K562 (cell line): Measurements from ENCODE around the gene ITPK1. TPM values are rescaled to one million over a fixed set of nuclear protein-coding genes. Genes with fewer than 3 reads are reported as not detected.
A peak's percentile ranks its signal among the peaks of the same experiment; 100 is the strongest.

Experiments
- ATAC-seq: fragments of 200-7000 bp; cut with Tn5 transposase; 3 replicates; pipeline ENCODE4 v1.9.1; 2020; ENCODE audit warnings: moderate library complexity
- BruUV-seq: library from RNA; stranded (reverse); fragments of 400-500 nt; replicated peaks from 2 replicates; lab custom pipeline; 2021; lab: Mats Ljungman, UMichigan
- CTCF ChIA-PET: fragments of 300-600 bp; formaldehyde crosslinking; extraction: SDS; loops from one replicate; lab custom pipeline; 2021; ENCODE audit warnings: low intra/inter-chr PET ratio; lab: Yijun Ruan, JAX
- POLR2A ChIA-PET: fragments of 300-600, 350-650 bp; sonication (Branson Sonifier 250); formaldehyde crosslinking; extraction: SDS; loops from one replicate; lab custom pipeline; 2021; ENCODE audit warnings: antibody characterized with exemption, inconsistent platforms; lab: Yijun Ruan, JAX
- DNase-seq, 4 experiments: peaks; one replicate each; pipeline versions ENCODE4 v3.0.0 to v3.0.0-alpha.2; 2011 to 2018; ENCODE audit warnings: low spot score in 3 of 4, mixed read lengths in 3 of 4; ENCODE audit errors: extremely low read depth in 1 of 4
- FAIRE-seq: peaks from 2 replicates; lab custom pipeline; 2011; peaks lifted over from hg19 to GRCh38; lab: Jason Lieb, UNC
- H2AFZ ChIP-seq: 2 replicates; pipeline ENCODE4 v1.6.0; 2011; ENCODE audit warnings: low read depth, low read length, control low read depth, inconsistent platforms
- H3K27ac ChIP-seq: fragments of 200-600 bp; 3 replicates; pipeline ENCODE4 v1.8.0; 2011; ENCODE audit warnings: low read depth, mild to moderate bottlenecking, control low read depth, inconsistent platforms, low read length, moderate library complexity, mixed read lengths; ENCODE audit errors: extremely low read depth
- H3K27me3 ChIP-seq, 2 experiments: fragments of 300-600 bp in 1 of 2; 2 replicates in 1 of 2; 3 replicates in 1 of 2; pipeline versions ENCODE4 v1.6.0 to v1.8.0; 2011; ENCODE audit warnings: inconsistent platforms in 2 of 2, low read length in 2 of 2, mild to moderate bottlenecking in 1 of 2, mixed read lengths in 1 of 2, moderate library complexity in 1 of 2; ENCODE audit not compliant: control insufficient read depth in 2 of 2, insufficient read depth in 2 of 2
- H3K36me3 ChIP-seq: fragments of 300-600 bp; 3 replicates; pipeline ENCODE4 v1.8.0; 2011; ENCODE audit warnings: mild to moderate bottlenecking, low read length, inconsistent platforms; ENCODE audit not compliant: control insufficient read depth, insufficient read depth
- H3K4me1 ChIP-seq, 2 experiments: fragments of 200-600 bp in 1 of 2; replicated peaks in 1 of 2; 2 replicates in 1 of 2; 3 replicates in 1 of 2; pipeline versions ENCODE4 v1.5.1 to v1.8.0; 2011; ENCODE audit warnings: inconsistent platforms in 2 of 2, low read length in 2 of 2, mild to moderate bottlenecking in 1 of 2, mixed read lengths in 1 of 2, moderate library complexity in 1 of 2; ENCODE audit not compliant: control insufficient read depth in 2 of 2, insufficient read depth in 2 of 2
- H3K4me2 ChIP-seq: 2 replicates; pipeline ENCODE4 v1.6.1; 2011; ENCODE audit warnings: low read length, control low read depth, inconsistent platforms, mixed read lengths; ENCODE audit not compliant: insufficient read depth
- H3K4me3 ChIP-seq: fragments of 200-600 bp; sonication (generic), shearing (Covaris generic); 2 replicates; pipeline ENCODE4 v1.5.1; 2016; ENCODE audit warnings: control low read depth, inconsistent platforms
- H3K79me2 ChIP-seq: fragments of 200-600 bp; 3 replicates; pipeline ENCODE4 v1.8.0; 2011; ENCODE audit warnings: low read length, inconsistent platforms; ENCODE audit not compliant: control insufficient read depth, insufficient read depth
- H3K9ac ChIP-seq, 2 experiments: 2 replicates each; pipeline versions ENCODE4 v1.6.0 to v1.6.1; 2011; ENCODE audit warnings: low read depth in 2 of 2, low read length in 2 of 2, control low read depth in 1 of 2, inconsistent platforms in 1 of 2, mild to moderate bottlenecking in 1 of 2, mixed read lengths in 1 of 2; ENCODE audit not compliant: insufficient read depth in 1 of 2
- H3K9me1 ChIP-seq: one replicate; pipeline ENCODE4 v1.6.0; 2011; ENCODE audit warnings: inconsistent platforms, mild to moderate bottlenecking, low read length, moderate library complexity; ENCODE audit not compliant: control insufficient read depth, insufficient read depth
- H3K9me3 ChIP-seq: replicated peaks from 2 replicates; pipeline ENCODE4 v1.5.1; 2011; ENCODE audit warnings: low read depth, low read length, inconsistent platforms; ENCODE audit not compliant: control insufficient read depth, insufficient read depth
- H4K20me1 ChIP-seq: replicated peaks from 2 replicates; pipeline ENCODE4 v1.6.1; 2011; ENCODE audit warnings: low read length, inconsistent platforms, mixed read lengths; ENCODE audit not compliant: control insufficient read depth, insufficient read depth
- JUN ChIP-seq, 2 experiments: sonication (generic) in 1 of 2; formaldehyde crosslinking in 1 of 2; IDR thresholded peaks; 2 replicates each; pipeline versions ENCODE4 v1.6.1 to v1.8.0; 2012 to 2022; ENCODE audit warnings: borderline replicate concordance in 2 of 2, mild to moderate bottlenecking in 2 of 2, improper control_type of control experiment in 1 of 2, low read depth in 1 of 2, low read length in 1 of 2, missing genetic modification reagents in 1 of 2
- KDM1A ChIP-seq, 2 experiments: fragments of 450-650 bp; IDR thresholded peaks; 2 replicates each; pipeline ENCODE4 v1.6.1; 2016; ENCODE audit warnings: mild to moderate bottlenecking in 2 of 2
- RBM25 ChIP-seq: fragments of 200-400 bp; formaldehyde crosslinking; IDR thresholded peaks from 2 replicates; pipeline ENCODE4 v1.6.1; 2018; ENCODE audit warnings: low read length, low read depth, moderate library complexity; ENCODE audit not compliant: severe bottlenecking
- RBM39 ChIP-seq: fragments of 200-400 bp; formaldehyde crosslinking; optimal IDR thresholded peaks from 2 replicates; pipeline ENCODE3; 2018; ENCODE audit warnings: low read depth, low read length
- ZFP36 ChIP-seq: fragments of 150-350 bp; IDR thresholded peaks from 2 replicates; pipeline ENCODE4 v1.6.1; 2018; ENCODE audit warnings: low read length, low read depth; ENCODE audit not compliant: partially characterized antibody
- WGBS: fragments of 100-300 bp; shearing (Covaris generic); methylation state at CpG from one replicate; pipeline ENCODE4 v1.1.6; 2016; ENCODE audit warnings: low coverage, mixed read lengths; ENCODE audit not compliant: insufficient coverage; ENCODE audit errors: missing lambda C conversion rate; 5-methylcytosine and 5-hydroxymethylcytosine counted together
- in situ Hi-C: fragments of 300-500 bp; cut with MboI; formaldehyde crosslinking; loops from 4 replicates; pipeline ENCODE4 v1.15.0; 2018; ENCODE audit warnings: inconsistent platforms, mixed read lengths
- intact Hi-C: fragments of 100-400 bp; cut with micrococcal nuclease; formaldehyde crosslinking; loops from 2 replicates; pipeline ENCODE4 v1.14.2; 2022
- polyA plus RNA-seq, 8 experiments: library from polyadenylated mRNA; depleted of rRNA in 4 of 8; stranded (reverse) in 5 of 8; unstranded in 3 of 8; fragments of >200 nt; fragmentation: Nextera tagmentation in 2 of 8; fragmentation: Illumina TruSeq in 1 of 8; extraction: Ambion mirVana in 2 of 8; extraction: Trizol in 1 of 8; gene quantifications; 2 replicates each; pipeline versions ENCODE4 v1.2.1 to v1.2.3, GENCODE V29; 2011 to 2014; ENCODE audit warnings: inconsistent platforms in 1 of 8, missing spikeins in 1 of 8
- total RNA-seq, 7 experiments: library from RNA; depleted of rRNA in 6 of 7; stranded (reverse); fragments of >200 nt in 6 of 7; fragmentation: Illumina TruSeq in 2 of 7; extraction: Trizol in 2 of 7; gene quantifications; 2 replicates each; pipeline versions ENCODE4 v1.2.1 to v1.2.3, GENCODE V29; 2011 to 2021; ENCODE audit warnings: low replicate concordance in 1 of 7
- TF ChIP-seq, protein P1 (sequence below), 3 experiments: IDR thresholded peaks in 2 of 3; conservative IDR thresholded peaks in 1 of 3; 2 replicates each; pipeline ENCODE4 v1.5.1; 2011 to 2012; ENCODE audit warnings: low read length in 3 of 3, mild to moderate bottlenecking in 3 of 3, control low read depth in 2 of 3, improper control_type of control experiment in 1 of 3, inconsistent platforms in 1 of 3, low read depth in 1 of 3, mixed read lengths in 1 of 3, moderate library complexity in 1 of 3; ENCODE audit not compliant: insufficient read depth in 2 of 3
- TF ChIP-seq, protein P2 (sequence below): sonication (generic); formaldehyde crosslinking; IDR thresholded peaks from 2 replicates; pipeline ENCODE4 v1.8.0; 2022; ENCODE audit warnings: mild to moderate bottlenecking, missing genetic modification reagents
- TF ChIP-seq, protein P3 (sequence below): fragments of 250-450 bp; sonication (Bioruptor Pico); IDR thresholded peaks from 2 replicates; pipeline ENCODE4 v1.8.0; 2022; ENCODE audit warnings: moderate library complexity, mild to moderate bottlenecking, inconsistent platforms

ITPK1 gene
- total and polyA plus RNA-seq, 9 of the 15 experiments (the other 6 are each of a cell fraction or from before 2014, with no cell fraction given), result 1.2 to 39.2 (median 23.0) TPM

DNA sequence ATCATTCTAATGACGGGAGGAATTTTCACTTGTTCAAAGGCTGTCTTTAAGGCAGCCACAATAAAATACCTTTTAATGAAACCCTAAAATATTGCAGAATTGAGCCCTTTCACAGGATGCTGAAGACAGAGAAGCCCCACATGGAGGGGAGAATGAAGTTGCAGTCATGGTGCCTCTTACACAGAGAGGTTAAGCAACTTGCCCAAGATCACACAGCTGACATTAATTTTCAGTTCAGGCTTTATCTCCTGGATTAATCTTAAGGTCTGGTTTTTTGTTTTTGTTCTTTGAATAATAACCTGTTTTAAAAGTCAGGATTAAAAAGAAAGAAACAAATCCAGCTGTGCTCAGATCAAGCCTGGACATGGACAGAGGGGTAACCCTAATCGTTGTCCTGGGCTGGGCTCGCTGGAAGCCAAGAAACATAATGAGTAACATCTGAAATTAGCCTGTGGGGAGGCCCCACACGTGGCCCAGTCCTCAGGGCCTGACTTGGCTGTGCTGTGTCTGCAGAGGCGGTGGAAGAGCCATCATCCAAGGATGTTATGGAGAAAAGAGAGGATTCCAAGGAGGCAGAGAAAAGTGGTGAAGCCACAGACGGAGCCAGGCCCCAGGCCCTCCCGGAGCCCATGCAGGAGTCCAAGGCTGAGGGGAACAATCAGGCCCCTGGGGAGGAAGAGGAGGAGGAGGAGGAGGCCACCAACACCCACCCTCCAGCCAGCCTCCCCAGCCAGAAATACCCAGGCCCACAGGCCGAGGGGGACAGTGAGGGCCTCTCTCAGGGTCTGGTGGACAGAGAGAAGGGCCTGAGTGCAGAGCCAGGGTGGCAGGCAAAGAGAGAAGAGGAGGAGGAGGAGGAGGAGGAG is 184.8 kb downstream of the ITPK1 start:
- in situ Hi-C loops, result no loop called here
- Histone ChIP-seq H3K27ac (no peak overlapping the region), H3K9me3 (no peaks in the 10 kb centered on the region), H3K9ac (no peak overlapping the region), H3K4me3 (no peak overlapping the region), H3K79me2 (no peaks in the 10 kb centered on the region), H2AFZ (no peak overlapping the region), H3K4me2 (no peak overlapping the region), H3K9me1 (no peaks in the 10 kb centered on the region), H4K20me1 (no peaks in the 10 kb centered on the region; the same call in none of the 2 replicates), H3K27me3 (peaks cover 0 to 6% of the 10 kb centered on the region in 2 experiments; a peak in 1 of 5 replicates), H3K4me1 (no peaks in the 10 kb centered on the region; a peak in 2 of 5 replicates), H3K36me3 (no peaks in the 10 kb centered on the region)
- CTCF ChIA-PET, result no interaction called here
- POLR2A ChIA-PET, result interaction anchor here (0.6 kb wide), 1 partner anchor 1470 kb away, joined by 3 read pairs; no protein-coding TSS in a partner anchor
- BruUV-seq, result no TSS peak
- 27% methylated on average over 7 of the region's 8 CpGs for WGBS
- intact Hi-C loops, result no loop called here
- FAIRE-seq (no peak), ATAC-seq (no peak), DNase-seq (no peak)
- TF ChIP-seq RBM39, result no peak
- TF ChIP-seq, protein P1, sequence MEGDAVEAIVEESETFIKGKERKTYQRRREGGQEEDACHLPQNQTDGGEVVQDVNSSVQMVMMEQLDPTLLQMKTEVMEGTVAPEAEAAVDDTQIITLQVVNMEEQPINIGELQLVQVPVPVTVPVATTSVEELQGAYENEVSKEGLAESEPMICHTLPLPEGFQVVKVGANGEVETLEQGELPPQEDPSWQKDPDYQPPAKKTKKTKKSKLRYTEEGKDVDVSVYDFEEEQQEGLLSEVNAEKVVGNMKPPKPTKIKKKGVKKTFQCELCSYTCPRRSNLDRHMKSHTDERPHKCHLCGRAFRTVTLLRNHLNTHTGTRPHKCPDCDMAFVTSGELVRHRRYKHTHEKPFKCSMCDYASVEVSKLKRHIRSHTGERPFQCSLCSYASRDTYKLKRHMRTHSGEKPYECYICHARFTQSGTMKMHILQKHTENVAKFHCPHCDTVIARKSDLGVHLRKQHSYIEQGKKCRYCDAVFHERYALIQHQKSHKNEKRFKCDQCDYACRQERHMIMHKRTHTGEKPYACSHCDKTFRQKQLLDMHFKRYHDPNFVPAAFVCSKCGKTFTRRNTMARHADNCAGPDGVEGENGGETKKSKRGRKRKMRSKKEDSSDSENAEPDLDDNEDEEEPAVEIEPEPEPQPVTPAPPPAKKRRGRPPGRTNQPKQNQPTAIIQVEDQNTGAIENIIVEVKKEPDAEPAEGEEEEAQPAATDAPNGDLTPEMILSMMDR (IDR thresholded peaks at IDR 0.05 in 2 of 3, conservative IDR thresholded peaks at IDR 0.05 in 1 of 3; ENCODE audit: insufficient read depth in 2 of 3, low read depth in 1 of 3, low read length in 3 of 3), result no peak
- peak; percentile 82 for TF ChIP-seq RBM25
- TF ChIP-seq KDM1A (IDR thresholded peaks at IDR 0.05), result 0 out of 4 replicates have a peak, but pooled peaks of 1 of the 2 experiments have one; percentile 14
- peak; percentile 48 for TF ChIP-seq ZFP36
- TF ChIP-seq, protein P2, sequence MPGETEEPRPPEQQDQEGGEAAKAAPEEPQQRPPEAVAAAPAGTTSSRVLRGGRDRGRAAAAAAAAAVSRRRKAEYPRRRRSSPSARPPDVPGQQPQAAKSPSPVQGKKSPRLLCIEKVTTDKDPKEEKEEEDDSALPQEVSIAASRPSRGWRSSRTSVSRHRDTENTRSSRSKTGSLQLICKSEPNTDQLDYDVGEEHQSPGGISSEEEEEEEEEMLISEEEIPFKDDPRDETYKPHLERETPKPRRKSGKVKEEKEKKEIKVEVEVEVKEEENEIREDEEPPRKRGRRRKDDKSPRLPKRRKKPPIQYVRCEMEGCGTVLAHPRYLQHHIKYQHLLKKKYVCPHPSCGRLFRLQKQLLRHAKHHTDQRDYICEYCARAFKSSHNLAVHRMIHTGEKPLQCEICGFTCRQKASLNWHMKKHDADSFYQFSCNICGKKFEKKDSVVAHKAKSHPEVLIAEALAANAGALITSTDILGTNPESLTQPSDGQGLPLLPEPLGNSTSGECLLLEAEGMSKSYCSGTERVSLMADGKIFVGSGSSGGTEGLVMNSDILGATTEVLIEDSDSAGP (CRISPR knock-in tag), result no peak
- TF ChIP-seq JUN (IDR thresholded peaks at IDR 0.05; ENCODE audit: borderline replicate concordance, low read depth, low read length), result no peak
- TF ChIP-seq JUN (CRISPR knock-in tag; IDR thresholded peaks at IDR 0.05; ENCODE audit: borderline replicate concordance), result no peak
- TF ChIP-seq, protein P3, sequence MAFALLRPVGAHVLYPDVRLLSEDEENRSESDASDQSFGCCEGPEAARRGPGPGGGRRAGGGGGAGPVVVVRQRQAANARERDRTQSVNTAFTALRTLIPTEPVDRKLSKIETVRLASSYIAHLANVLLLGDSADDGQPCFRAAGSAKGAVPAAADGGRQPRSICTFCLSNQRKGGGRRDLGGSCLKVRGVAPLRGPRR (CRISPR knock-in tag), result no peak
